Kidney (tissue), 14 donors: ENCODE results near the gene ACOXL. TPM values are rescaled to one million over a fixed set of nuclear protein-coding genes. Genes with fewer than 3 reads are reported as not detected.

Experiments used
- DNase-seq, 5 donors: peaks; one replicate each; pipeline ENCODE4 v3.0.0-alpha.2; 2013 to 2020
- FAIRE-seq: peaks from 2 replicates; lab custom pipeline; 2012; peaks lifted over from hg19 to GRCh38; lab: Jason Lieb, UNC
- H3K27ac ChIP-seq, 2 donors: one replicate each; pipeline ENCODE4 v1.7.0; 2013; ENCODE audit warnings: low read depth in 2 of 2, low read length in 2 of 2, inconsistent platforms in 1 of 2
- H3K27me3 ChIP-seq: one replicate; pipeline ENCODE4 v1.7.1; 2013; ENCODE audit warnings: low read length, inconsistent platforms; ENCODE audit not compliant: control insufficient read depth, insufficient read depth
- H3K36me3 ChIP-seq, 3 donors: one replicate each; pipeline versions ENCODE4 v1.7.0 to v1.7.1; 2013; ENCODE audit warnings: low read length in 3 of 3, control low read depth in 1 of 3, inconsistent platforms in 1 of 3; ENCODE audit not compliant: insufficient read depth in 3 of 3, control insufficient read depth in 2 of 3
- H3K4me1 ChIP-seq, 3 donors: one replicate each; pipeline versions ENCODE4 v1.7.0 to v1.7.1; 2013; ENCODE audit warnings: low read length in 3 of 3, inconsistent platforms in 1 of 3, low read depth in 1 of 3; ENCODE audit not compliant: control insufficient read depth in 2 of 3, insufficient read depth in 2 of 3
- H3K4me3 ChIP-seq, 3 donors: one replicate each; pipeline versions ENCODE4 v1.7.0 to v1.8.1; 2013; ENCODE audit warnings: low read length in 3 of 3, control low read depth in 1 of 3, inconsistent platforms in 1 of 3
- H3K9ac ChIP-seq, 3 donors: one replicate each; pipeline versions ENCODE4 v1.7.0 to v1.7.1; 2013; ENCODE audit warnings: low read length in 3 of 3, control low read depth in 1 of 3, inconsistent platforms in 1 of 3
- H3K9me3 ChIP-seq, 3 donors: one replicate each; pipeline versions ENCODE4 v1.7.0 to v1.7.1; 2013; ENCODE audit warnings: low read length in 3 of 3, control low read depth in 1 of 3, inconsistent platforms in 1 of 3; ENCODE audit not compliant: control insufficient read depth in 2 of 3, insufficient read depth in 1 of 3
- CTCF ChIP-seq: IDR thresholded peaks from 3 replicates; pipeline ENCODE4 v1.5.1; 2012; ENCODE audit warnings: mild to moderate bottlenecking, moderate library complexity, borderline replicate concordance; ENCODE audit not compliant: insufficient read depth; ENCODE audit errors: extremely low read depth
- intact Hi-C: fragments of 100-400 bp; cut with DNase I; formaldehyde crosslinking; loops from one replicate; pipeline ENCODE4 v1.11.1; 2022
- polyA plus RNA-seq: library from polyadenylated mRNA; stranded (reverse); fragments of 350-450 nt; fragmentation: Illumina TruSeq; extraction: RNeasy Lipid Tissue Mini Kit (QIAGEN cat#74804); gene quantifications from one replicate; pipeline ENCODE4 v1.2.3, GENCODE V29; 2014; ENCODE audit warnings: low read depth, low replicate concordance; ENCODE audit not compliant: insufficient read depth
- total RNA-seq: library from RNA; stranded (reverse); fragmentation: NEBNext Ultra II Directional; extraction: Animal tissue kit (Norgen Biotek cat#: 25700); gene quantifications from one replicate; pipeline ENCODE4 v1.2.1, GENCODE V29; 2021
- donor health status: control.
- donor health status: control.
- donor health status: control.
- donor health status: control.
- donor health status: control.
- donor health status: DM: yes; HTN: yes; CAD: no.
- donor health status: Normal renal cell carcinoma (clear cell type).

Gene ACOXL
- total and polyA plus RNA-seq, 2 donors from 2014 or later, result 2.0 TPM; not detected in 1

DNA sequence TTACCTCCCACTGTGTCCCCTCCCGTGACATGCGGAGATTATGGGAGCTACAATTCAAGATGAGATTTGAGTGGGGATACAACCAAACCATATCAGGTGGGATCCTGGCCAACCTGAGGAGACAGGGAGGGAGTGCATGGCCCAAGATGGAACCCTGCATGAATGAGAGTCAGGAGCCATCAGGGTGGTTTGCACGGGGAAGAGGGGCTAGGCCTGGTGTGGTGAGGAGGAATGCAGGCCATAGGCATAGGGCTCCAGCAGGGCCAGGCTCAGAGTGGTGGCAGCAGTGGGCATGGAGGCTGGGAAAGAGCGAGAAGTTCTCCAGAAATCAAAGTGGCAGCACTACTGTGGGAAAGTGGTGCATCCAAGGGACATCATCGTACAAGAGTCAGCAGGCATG is 314.3 kb downstream of the ACOXL start:
- no peak overlapping the region for H3K27ac ChIP-seq
- no peaks in the 10 kb centered on the region for H3K27me3 ChIP-seq
- no peak overlapping the region for H3K9ac ChIP-seq
- no peak for TF ChIP-seq CTCF
- intact Hi-C loops, result no loop called here
- FAIRE-seq (no peak), DNase-seq (peak in 2 of 5 donors; percentile 11 to 22)
- H3K36me3 ChIP-seq, result no peaks in the 10 kb centered on the region
- H3K9me3 ChIP-seq, result no peaks in the 10 kb centered on the region
- H3K4me1 ChIP-seq, result peaks cover 0 to 6% (median 4%) of the 10 kb centered on the region in 3 donors
- no peak overlapping the region for H3K4me3 ChIP-seq

DNA sequence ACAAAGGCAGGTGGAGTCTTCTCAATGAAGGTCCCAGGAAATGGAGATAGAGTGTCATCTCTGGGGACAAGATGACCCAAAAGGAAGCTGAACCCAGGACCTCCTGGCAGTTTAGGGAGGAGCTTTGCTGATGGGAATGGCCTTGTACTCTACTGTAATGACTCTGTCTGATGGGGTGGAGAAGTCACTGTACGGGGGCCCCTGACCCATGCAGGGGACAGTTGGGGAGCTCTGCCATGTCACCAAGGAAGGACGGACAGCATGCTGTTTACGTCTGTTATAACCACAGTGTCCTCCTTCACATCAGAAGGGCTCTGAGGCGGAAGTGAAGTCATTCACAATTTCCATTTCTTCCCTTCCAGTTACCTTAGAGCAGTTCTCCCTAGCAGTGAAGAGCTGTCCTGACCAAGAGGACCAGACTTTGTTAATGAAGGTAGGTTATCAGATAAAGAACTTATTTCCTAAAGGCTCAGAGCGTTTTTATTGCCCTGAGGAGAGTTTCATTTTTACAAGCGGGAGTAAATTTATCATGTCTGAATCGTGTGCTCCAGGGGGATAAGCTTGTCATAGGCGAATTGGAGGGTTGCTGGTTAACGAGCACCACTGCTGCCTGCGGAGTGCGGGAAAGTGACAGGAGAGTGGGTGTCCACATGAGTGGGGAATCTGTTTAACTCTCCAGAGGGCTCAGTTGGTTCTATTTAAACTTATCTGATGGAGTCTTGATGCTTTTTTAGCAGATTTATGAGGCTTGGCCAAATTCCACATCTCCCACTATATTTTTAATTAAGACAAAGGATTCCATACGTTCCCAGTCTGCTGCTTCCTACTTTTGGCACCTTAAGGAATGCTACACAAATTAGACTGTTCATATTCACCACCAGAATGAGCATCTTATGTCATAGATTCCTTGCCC is 316.7 kb downstream of the ACOXL start:
- intact Hi-C loops, result no loop called here
- Histone ChIP-seq H3K36me3 (no peaks in the 10 kb centered on the region), H3K4me1 (peaks cover 0 to 8% (median 6%) of the 10 kb centered on the region in 3 donors), H3K27me3 (no peaks in the 10 kb centered on the region), H3K9ac (no peak overlapping the region), H3K9me3 (no peaks in the 10 kb centered on the region), H3K27ac (peak overlapping the region; percentile 65 to 74), H3K4me3 (no peak overlapping the region)
- no peak for TF ChIP-seq CTCF
- FAIRE-seq (no peak), DNase-seq (peak in 4 of 5 donors; percentile 18 to 74 (median 51))

DNA sequence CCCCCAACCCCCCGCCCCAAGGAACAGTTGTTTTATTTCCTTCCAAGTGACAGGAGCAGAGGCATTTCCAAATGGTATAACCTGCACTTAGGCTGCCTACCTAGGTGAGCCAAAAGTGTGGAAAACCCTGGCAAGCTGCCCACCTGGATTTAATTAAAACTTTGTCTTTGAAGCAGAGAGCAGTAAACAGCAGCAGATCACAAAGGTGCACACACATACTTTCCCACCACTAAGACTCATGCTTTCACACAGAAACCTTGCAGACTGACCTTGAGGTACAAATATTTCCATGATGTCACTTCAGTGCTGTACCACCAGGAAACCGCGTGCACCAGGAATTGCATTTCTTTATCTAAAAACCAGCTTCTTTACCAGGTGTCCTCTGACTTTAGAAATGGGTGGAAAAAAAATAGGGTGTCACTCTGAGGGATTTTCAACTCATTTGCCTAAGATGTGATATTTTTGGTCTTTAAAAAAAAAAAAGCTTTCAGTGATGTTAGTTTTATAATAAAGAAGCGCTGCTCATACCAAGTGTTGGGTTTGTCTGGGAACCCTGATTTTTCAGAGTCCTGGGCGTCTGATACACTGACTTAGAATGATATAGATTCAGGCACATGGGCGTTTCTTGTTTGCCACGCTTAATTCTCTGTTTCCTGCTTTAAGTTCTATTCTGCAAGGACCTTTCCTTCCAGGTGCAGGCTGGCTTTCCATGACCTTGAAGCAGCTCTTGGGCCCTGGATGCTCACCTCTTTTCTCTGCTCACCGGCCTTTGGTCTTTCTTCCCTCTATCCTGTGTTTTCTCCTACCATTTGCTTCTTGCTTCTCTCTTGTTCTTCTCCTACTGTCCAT is 317.6 kb downstream of the ACOXL start:
- Histone ChIP-seq H3K9ac (peak overlapping the region in 1 of 3 donors; percentile 30), H3K9me3 (no peaks in the 10 kb centered on the region), H3K4me1 (peaks cover 0 to 9% (median 6%) of the 10 kb centered on the region in 3 donors), H3K4me3 (no peak overlapping the region), H3K36me3 (no peaks in the 10 kb centered on the region), H3K27ac (peak overlapping the region; percentile 75 to 78), H3K27me3 (no peaks in the 10 kb centered on the region)
- DNase-seq (peak in 4 of 5 donors; percentile 67 to 89 (median 76)), FAIRE-seq (no peak)
- no peak for TF ChIP-seq CTCF
- intact Hi-C loops, result no loop called here
